HPDE6-E6E7 (cell line): Measurements from ENCODE around the gene GPHN.

Source experiments
- DNase-seq: peaks from one replicate; pipeline ENCODE4 v3.0.0; 2011; ENCODE audit warnings: missing footprints; ENCODE audit errors: extremely low spot score

The GPHN gene

DNA sequence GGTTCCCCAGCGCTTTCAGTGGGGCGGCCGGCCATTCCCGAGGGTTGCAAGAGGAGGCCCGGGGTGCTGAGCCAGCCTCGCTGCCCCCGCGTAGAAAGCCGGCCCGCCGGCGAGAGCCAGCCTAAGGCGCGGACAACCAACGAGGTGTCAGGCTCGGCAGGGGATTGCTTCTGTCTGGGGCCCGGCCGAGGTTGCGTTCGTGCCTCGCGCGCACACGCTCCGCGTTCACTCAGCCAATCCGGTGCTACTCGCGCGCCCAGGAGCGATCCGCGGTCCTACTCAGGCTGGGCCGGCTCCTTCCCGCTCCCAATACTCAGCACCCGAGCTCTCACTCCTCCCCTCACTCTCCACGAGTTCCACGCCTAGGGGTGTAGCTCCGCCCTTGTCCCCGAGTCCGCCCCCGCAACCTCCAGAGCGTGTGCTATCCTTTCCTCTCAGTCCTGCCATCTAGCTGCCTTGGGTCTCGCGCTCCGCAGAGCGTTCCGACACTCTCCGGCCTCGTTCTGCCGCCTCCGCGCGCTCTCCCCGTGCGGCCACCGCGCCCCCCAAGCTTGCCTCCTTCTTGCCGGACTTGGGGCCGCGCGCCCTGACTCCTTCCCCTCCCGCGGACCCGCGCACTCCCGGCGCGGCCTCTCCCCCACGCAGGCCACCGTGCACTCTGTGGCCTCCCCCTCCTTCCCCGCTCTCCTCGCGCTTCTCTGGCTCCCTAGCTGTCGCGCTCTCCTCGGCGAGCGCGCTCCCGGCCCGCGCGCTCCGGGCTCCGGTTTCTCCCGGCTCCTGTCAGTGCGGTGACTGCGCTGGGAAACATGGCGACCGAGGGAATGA, at the start of gene GPHN:
GPHN (plus strand) TSS at position 426 of the 825 bp plus-strand sequence.
- peak; percentile 96 for DNase-seq

DNA sequence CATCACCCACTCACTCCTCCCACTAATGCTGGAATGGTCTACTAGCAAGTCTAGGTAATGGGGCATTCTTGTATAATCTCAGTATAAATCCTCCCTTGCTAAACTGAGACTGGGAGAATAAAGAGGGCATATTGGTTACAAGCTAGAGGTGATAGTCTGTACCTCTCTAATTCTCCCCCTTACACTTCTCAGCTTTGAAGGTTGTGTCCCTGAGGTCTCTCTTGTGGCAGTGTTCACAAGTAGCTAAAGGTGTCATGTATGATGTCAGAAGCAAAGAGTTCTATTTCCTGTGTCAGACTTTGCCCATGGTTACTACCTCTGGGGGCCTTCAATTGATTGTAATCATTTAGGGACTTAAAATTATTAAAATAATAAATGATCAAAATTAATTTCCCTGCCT, 48.3 kb upstream of the GPHN start:
- DNase-seq, result no peak

DNA sequence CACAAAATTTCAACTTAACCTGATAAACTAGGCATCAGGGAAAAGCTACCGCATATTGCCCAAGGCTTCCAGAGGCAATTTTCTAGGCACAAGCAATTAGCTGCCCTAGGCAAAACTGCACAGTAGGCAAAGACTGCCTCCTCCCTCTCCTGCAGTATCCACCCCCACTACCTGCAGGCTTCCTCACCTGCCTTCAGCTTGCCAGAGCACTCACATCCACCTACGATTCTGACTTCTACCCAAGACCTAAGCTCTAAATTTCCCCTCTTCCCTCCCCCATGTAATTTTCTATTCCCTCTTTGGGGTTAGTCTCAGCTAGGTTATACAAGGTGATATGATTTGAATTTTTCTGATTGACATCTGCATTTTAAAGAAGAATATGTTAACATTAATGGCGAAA, 43.7 kb upstream of the GPHN start:
- no peak for DNase-seq

DNA sequence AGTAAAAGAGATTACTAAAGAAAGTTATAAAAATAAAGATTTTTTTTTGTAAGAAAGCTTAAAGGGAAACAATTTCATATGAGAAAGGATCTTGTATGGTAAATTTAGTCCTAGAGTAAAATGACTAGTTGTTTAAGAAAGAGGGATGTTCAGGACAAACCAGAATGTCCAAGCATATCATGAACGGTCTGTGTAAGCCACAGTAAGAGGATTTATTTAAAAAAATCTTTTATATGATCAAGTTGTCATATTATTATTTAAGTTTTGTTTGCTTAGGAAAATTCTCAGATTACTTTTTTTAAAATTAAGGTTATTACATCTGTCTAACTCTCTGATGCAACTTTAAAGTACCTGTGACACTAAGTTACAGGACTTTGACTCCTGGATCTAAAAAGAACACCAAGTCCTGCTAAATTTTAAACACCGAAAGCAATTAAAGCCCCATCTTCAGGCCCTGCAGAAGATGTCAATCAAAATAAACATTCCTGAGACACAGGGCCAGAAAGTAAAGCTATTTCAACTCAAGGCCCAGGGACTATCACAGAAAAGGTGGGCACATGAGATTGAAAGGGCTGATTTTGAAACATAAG, 39.1 kb upstream of the GPHN start:
- DNase-seq, result no peak

DNA sequence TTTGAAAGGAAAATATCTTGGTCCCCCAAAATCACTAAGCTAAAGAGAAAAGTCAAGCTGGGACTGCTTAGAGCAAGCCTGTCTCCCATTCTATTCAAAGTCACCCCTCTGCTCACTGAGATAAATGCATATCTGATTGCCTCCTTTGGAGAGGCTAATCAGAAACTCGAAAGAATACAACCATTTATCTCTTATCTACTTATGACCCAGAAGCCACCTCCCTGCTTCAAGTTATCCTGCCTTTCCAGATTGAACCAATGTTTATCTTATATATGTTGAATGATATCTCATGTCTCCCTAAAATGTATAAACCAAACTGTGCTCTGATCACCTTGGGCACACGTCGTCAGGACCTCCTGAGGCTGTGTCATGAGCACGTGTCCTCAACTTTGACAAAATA, 36.4 kb upstream of the GPHN start:
- no peak for DNase-seq

DNA sequence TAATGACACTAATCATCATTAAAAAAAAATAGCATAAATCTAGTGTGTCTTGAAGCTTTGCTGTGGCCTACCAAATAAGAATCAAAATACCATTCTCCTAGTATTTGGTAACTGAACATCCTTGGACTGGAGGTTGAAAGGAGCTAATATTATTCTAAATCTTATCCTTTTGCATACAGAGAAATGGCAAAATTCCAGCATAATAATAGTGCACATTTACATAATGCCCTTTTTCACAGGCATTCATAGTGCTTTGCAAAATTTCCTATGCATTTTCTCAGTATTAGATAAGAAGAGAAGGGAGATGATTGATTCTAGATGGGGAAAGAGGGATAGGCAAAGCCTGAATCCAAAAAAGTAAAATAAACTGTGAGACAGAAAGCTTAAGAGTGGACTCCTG, 35.7 kb upstream of the GPHN start:
- DNase-seq, result no peak

DNA sequence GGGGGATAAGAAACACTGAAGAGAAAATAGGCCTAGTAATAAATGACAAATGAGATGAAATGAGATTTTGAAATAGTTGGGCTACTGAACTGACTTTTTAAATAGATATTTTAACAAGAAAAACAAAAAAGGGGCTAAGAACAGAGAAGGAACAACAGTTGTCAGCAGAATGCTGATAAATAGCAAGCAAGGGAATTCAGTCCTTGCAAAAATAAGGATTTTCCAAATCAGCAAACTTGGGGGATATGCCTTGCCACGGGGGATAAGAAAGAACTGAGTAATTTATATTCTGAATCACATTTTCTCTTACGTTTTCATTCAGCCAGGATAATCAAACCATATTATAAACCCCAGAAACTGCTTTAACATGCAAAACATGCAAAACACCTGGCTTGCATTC, 34.7 kb upstream of the GPHN start:
- no peak for DNase-seq

DNA sequence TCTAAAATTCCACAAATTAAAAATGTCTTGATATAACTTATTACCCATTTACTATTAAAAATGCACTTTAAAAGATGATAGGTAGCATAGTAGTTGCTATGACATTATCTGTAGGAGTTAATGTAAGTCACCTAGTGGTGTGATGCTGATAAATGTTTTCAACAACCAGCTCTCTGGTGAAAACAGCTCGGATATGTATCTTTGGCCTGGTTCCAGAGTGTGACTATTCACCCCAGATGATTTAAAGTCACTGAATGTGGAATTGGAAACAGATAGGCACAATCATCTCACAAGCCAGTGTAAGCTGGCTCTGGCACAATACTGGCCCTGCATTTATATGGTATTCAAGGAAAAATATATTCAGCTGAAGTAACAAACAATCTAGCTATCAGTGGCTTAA, 31.0 kb upstream of the GPHN start:
- no peak for DNase-seq

DNA sequence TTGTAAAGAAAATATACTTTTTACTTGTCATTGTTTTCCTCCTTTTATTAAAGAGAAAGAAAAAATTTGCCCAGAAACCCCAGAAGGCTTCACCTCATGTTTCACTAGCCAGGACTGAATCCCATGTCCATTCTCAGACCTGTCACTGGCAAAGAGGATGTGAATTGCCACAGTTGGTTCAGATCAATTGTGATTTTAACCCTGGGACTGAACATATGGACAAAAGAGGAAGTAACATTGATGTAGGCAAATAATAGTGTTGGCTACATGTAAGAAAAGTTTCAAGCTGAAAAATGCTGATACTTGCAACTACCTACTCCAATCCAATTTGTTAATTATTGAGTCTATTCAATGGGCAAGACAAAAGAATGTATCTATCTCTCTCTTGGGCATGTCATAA, 30.4 kb upstream of the GPHN start:
- DNase-seq, result no peak

DNA sequence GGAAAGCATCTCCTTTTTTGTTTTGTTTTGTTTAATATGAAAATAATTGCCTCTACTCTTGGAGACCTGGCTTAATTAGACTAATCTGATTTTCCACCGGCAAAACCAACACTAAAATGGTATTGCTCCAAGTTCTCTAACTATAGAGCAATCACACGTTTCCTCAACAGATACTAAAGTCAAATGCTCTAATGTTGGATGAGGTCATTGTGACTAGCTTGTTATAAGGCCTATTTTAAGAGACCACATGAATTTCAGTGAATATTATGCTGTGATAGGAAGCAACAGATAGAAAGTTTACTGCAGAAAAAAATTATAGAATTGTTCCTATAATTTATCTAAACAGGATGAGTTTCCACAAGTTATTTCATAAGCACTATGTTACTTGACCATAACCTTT, 25.1 kb upstream of the GPHN start:
- no peak for DNase-seq

DNA sequence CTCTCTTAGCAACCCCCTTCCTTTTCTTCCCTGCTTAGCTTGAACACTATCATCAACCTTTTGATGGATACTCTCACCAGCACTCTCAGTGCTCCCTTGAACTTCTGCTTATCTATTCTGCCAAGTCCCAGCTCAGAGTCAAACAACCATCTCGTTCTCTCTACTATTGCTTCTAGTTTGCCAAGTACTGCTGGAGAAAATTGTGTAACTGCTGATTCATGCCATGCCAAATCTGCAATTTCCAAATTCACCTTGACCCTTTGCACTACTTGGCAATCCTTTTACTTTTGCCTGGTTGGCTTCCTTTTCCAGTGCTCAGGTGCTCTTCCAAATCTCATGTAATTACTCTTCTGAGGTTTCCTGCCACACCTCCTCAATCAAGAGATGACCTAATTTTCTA, 24.6 kb upstream of the GPHN start:
- DNase-seq, result no peak

DNA sequence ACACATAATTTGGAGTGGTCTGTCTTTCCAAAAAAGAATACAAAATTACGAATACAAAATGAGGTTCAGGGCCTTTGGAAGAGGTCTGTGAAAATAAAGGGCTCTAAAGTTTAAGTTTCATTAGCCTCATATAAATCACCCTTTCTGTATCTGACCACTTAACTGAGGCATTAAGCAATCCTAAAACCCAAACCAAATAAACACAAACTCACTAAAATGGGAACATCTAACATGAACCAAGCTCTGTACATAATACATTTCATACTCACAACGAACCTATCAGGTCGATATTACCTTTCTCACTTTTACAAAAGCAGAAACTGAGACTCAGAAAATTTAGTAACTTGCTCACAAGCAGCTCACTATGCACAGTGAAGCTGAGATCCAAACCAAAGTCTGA, 22.9 kb upstream of the GPHN start:
- DNase-seq, result no peak

DNA sequence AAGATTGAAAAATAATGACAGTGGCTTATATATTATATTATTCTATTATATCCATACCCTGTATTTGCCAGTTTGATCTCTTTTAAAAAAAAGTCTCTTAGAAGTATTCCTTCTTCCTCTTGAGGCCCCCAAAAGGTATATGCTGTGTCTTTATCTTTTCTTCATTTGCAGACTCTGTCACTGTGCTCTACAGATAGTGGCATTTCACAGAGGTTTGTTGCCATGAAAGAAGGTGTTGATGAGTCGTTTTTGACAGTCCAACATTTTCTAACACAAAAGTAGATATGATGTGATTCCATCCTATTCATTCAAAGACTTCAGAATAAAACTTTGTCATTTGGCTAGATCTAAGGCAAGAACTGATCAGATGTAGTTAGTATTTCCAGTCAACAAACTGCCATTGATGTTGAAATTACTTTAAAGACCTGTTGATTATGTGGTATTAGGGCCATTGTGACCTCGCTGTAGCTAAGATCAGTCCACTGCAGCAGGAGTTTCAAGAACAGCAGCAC, 22.0 kb upstream of the GPHN start, which contains the start of gene CCDC196:
CCDC196 (plus strand) TSS at position 462 of the 512 bp plus-strand sequence. CDS start 132 bp downstream, outside the sequence.
- no peak for DNase-seq

DNA sequence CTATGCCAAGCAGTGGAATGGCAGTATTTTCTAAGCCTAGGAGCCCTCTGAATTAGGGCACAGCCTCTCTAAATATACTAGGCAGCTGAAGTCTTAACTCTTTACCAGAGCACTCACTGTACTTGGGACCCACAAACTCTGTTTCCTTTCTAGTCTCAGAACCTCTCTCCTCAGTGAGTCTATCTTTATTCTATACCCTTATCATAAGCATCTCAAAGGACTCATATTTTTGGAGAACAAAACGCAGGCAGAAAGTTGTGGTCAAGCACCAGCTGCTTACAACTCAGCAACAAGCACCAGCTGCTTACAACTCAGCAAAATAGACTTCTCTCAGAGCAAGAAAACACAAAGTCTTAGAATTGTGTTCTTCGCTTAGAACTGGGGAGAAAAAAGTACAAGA, 20.8 kb upstream of the GPHN start:
- no peak for DNase-seq

DNA sequence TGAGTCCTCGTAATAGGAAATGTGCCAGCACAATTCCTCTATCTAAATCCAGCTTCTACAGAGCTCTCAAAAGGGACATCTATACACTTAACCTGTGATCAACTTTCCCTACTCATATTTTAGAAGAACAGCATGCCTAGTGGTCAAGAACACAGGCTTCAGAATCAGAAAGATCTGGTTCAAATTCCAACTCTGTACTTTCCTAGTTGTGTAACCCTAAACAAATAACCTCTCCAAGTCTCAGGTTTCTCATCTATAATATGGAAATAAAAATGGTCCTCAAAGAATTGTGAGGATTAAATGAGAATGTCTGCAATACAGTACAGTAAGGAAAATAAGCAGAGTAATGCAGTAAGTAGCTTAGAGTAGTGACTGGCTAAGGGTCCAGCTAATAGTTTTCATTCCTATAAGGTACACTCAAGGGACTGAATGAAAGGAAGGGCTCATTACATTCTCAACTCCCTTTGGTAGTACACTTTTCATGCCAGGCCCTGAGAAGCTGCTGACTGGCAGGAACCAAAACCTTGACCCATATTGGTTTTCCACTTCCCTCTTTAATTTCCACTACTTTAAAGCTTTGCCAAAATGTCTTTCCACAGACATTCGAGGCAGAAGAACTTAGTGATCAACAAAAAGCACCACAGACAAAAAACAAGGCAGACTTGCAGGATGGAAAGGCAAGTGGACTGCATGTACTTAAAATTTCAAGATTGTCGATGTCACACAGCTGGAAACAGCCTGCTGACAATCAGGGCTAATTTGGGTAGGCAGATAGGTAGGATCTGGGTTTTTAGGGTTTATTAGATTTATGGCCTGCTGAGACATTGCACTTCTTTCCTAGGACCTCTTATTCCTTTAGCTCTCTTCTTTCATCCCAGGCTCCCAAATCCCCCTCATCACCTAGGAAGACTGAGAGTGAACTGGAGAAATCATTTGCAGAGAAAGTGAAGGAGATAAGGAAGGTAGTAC, 17.5 kb upstream of the GPHN start:
- DNase-seq, result no peak

DNA sequence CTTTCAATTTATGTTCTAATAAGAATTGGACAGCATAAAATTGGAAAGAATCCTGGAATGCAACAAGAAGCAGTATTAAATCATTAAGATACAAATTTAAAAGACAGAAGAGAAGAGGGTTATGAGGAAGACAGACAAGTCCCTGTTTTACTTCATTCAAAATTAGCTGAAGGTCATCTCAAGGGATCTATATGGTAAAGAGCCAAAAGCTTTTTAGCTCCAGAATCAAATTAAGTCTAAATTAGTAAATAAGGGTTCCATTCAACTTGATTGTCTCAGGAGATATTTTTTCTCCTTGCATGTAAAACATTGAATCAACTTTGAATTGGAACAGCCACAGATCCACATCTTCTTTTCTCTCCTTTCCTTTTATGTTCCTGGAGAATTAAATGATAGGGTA, 14.2 kb upstream of the GPHN start:
- DNase-seq, result no peak

DNA sequence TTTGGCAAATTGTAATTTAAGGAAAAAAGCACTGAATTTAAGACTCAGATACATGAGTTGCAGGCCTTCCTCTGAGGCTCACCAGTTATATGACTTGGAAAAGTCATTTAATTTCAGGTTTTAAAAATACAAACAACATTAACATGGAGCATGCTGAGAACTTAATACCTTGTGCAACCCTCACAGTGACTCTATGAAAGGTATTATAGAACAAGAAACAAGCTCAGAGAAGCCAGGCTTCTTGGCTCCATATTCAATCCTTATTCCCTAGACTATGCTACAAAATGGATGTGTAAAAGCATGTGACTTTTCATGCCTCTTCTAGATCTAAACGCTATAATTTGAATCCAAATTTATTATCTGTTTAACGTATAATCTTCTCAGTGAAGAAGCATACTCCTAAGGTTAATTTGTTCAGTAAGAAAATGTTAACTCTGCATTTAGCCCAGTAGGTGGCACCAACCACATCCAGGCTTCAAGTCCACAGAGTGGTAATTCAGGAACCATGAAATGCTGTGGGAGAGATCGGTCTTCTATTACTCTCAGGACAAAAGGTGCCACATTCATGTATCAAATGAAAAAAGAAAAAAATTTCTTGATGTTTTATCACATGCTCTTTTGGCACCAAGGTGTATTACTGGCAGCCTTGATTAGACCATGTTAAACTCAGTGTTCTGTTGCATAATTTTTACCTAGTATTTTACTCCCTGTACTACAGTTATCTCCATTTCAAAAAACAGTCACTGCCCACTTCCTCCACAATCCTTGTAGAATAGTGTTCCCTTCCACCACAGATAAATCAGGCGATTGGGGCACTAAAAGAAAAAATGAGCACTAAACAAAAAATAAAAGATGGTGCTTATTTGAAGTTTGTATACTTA, 12.5 kb upstream of the GPHN start:
- no peak for DNase-seq

DNA sequence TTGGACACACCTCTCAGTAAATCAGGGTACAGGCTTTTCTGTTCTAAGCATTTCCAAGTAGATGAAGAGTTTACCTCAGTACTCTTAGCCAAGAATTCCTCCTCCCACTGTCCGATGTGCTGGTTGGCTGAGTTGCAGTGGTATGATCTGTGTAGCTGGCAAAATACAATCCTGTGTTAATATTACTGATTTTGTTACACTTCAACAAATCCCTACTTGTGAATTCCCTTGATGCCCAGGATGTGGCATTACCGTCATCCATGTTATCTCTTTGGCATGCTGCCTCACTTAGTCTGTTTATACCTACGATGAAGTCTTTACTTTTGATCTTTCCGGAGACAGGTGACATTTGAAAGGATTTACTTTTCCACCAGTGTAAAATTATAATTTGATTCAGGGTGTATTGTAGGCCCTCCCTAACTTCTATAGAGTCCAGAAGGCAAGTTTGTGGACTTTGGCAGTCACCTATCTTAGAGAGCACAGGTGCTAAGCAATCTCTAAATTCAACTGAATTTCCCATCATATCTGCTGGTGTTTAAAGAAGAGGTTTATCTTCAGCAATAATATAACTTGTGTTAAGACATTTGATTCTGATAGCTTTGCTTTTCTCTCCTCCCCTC, 11.6 kb upstream of the GPHN start:
- no peak for DNase-seq

DNA sequence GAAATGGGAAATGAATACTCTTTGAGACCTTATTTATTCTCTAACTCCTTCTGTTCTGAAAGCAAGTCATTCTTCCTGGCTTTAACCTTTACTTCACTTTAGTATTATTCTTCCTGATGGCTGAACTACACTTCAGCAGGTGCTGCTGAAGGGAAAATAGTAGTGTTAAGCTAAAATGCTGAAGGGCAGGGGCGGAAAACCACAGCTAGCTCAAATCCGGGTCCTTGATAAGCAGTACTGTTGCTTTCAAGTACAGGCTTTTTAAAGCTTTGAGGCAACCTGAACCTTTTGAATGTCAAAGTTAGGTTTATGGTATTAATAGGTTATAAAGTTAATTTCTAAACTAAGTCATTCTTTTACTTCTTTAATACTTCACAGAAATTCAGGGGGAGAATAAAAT, 11.0 kb upstream of the GPHN start:
- DNase-seq, result no peak

DNA sequence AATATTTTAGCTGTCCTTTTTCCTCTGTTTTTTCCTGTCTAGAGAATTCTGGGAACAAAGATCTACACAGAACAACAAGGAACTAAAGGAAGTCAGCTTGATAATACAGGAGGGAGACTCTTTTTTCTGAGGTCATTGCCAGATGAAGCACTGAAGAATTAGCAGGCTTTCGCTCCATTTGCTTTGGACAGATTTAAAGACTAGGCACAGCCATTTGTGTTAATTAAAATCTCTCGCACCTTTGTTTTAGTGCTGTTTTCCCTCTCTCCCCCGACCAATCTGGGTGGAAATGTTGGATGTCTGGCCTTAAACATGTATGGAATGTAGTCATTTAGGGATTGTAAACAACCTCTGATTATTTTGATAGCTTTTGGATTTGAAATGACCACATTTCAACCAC, 9.6 kb upstream of the GPHN start:
- DNase-seq, result no peak

DNA sequence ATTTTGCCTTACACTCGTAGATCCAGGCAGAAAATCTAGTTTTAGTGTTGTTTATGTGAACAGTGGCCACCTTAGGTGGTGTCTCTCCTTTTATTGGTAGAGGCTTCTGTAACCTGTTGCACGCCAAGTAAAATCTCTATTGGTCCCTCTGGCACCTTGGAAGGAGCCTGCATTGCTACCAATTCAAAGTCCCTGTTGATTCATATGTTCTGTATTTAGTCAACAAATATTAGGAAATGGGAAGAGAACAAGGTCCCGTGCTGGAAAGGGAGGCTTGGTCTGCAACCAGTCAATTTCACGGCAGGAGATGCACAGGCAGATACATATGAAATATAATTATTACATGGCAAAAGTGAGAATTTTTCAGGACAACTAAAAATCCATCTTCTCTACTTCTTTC, 6.4 kb upstream of the GPHN start:
- DNase-seq, result no peak
